ENCODE data around the gene TTBK2. TPM values are rescaled to one million over a fixed set of nuclear protein-coding genes. Genes with fewer than 3 reads are reported as not detected.

Gene TTBK2
- total RNA-seq, 1 experiment from 2014 or later, result 10.6 TPM

- BruUV-seq (replicated peaks), result no TSS peak
- Histone ChIP-seq H2AFZ (ENCODE audit: low read depth, low read length, poor library complexity, severe bottlenecking) (no peak overlapping the region), H4K20me1 (ENCODE audit: insufficient read depth) (no peaks in the 10 kb centered on the region), H3K27ac (ENCODE audit: low read depth, low read length) (no peak overlapping the region), H3K27me3 (ENCODE audit: insufficient read depth, low read length) (no peaks in the 10 kb centered on the region), H3K9ac (ENCODE audit: low read length) (no peak overlapping the region), H3K9me3 (ENCODE audit: control insufficient read depth in 1 of 2, insufficient read depth in 1 of 2, low read depth in 1 of 2, low read length in 2 of 2) (no peaks in the 10 kb centered on the region), H3K9me2 (ENCODE audit: insufficient read depth) (no peaks in the 10 kb centered on the region), H3K79me2 (ENCODE audit: insufficient read depth, low read length) (no peaks in the 10 kb centered on the region), H3K4me2 (ENCODE audit: low read length) (no peak overlapping the region), H3K4me1 (ENCODE audit: control insufficient read depth in 1 of 2, insufficient read depth in 2 of 2, low read length in 2 of 2) (peaks cover 2 to 7% of the 10 kb centered on the region in 2 experiments; a peak in 2 of 4 replicates), H3K4me3 (replicated peaks in 1 of 2; ENCODE audit: low read depth in 1 of 2, low read length in 2 of 2) (no peak overlapping the region), H3K36me3 (ENCODE audit: control insufficient read depth in 1 of 2, insufficient read depth in 2 of 2, low read length in 2 of 2) (no peaks in the 10 kb centered on the region)
- intact Hi-C loops (cut with micrococcal nuclease), result no loop called here
- DNase-seq (ENCODE audit: low read depth, low spot score), result no peak
- CTCF ChIA-PET, result no interaction called here
- POLR2A ChIA-PET, result no interaction called here
- no peak for ATAC-seq
- RAD21 ChIA-PET (ENCODE audit: low non-redundant PET in 1 of 2, low total read pairs in 2 of 2, uncharacterized antibody in 2 of 2, unreplicated experiment in 2 of 2), result no interaction called here
- TF ChIP-seq ZNF274 (IDR thresholded peaks at IDR 0.05; ENCODE audit: low read depth, low read length) (no peak), ATF3 (IDR thresholded peaks at IDR 0.05) (no peak), REST (IDR thresholded peaks at IDR 0.05; ENCODE audit: low read depth) (no peak), POLR2AphosphoS5 (IDR thresholded peaks at IDR 0.05; ENCODE audit: low read depth, low read length) (no peak), POLR2A (IDR thresholded peaks at IDR 0.05; ENCODE audit: borderline replicate concordance, extremely low read depth, insufficient read depth, insufficient read length) (no peak), EZH2 (IDR thresholded peaks at IDR 0.05) (no peak), JUND (IDR thresholded peaks at IDR 0.05) (no peak), YY1 (IDR thresholded peaks at IDR 0.05; ENCODE audit: extremely low read depth, insufficient replicate concordance, low read depth, low read length) (no peak), ELF1 (IDR thresholded peaks at IDR 0.05; ENCODE audit: borderline replicate concordance, low read depth) (no peak), FOSL1 (IDR thresholded peaks at IDR 0.05; ENCODE audit: low read depth) (no peak), CBX3 (IDR thresholded peaks at IDR 0.05; ENCODE audit: low read depth) (no peak), MAX (IDR thresholded peaks at IDR 0.05) (no peak), EZH2phosphoT487 (IDR thresholded peaks at IDR 0.05; ENCODE audit: borderline replicate concordance) (no peak)
Measured at GRCh38 chr15:42836251-42836650, 84.3 kb downstream of the TTBK2 start.
